Activated B cell treated with CpG ODN at 0.5 μM for 24 hours (primary cell): Measurements from ENCODE around the gene RPL15. TPM values are rescaled to one million over a fixed set of nuclear protein-coding genes. Genes with fewer than 3 reads are reported as not detected.
A peak's percentile ranks its signal among the peaks of the same experiment; 100 is the strongest.
"Not testable (repeated sequence)": the region's sequence is repeated elsewhere in the genome, so short reads cannot be mapped to it uniquely, and the experiment has no call there.

ENCODE experiments used
- ATAC-seq: fragments of 200-7000 bp; cut with Tn5 transposase; one replicate; pipeline ENCODE4 v1.10.0; 2021; ENCODE audit warnings: low read depth, mild to moderate bottlenecking, moderate library complexity
- CTCF ChIA-PET: fragments of 350-600 bp; sonication (Branson Sonifier 250); formaldehyde crosslinking; loops from one replicate; lab custom pipeline; 2021; ENCODE audit warnings: antibody characterized with exemption; lab: Charles Lee
- POLR2A ChIA-PET: fragments of 350-600 bp; sonication (Branson Sonifier 250); formaldehyde crosslinking; loops from one replicate; lab custom pipeline; 2021; ENCODE audit warnings: antibody characterized with exemption; lab: Charles Lee
- DNase-seq: peaks from one replicate; pipeline ENCODE4 v3.0.0; 2022
- H3K27ac Mint-ChIP-seq: one replicate; pipeline ENCODE4 v1.8.0; 2020; ENCODE audit warnings: mixed read lengths
- H3K27me3 Mint-ChIP-seq: one replicate; pipeline ENCODE4 v1.8.0; 2021; ENCODE audit warnings: mixed read lengths
- H3K36me3 Mint-ChIP-seq: one replicate; pipeline ENCODE4 v1.8.0; 2021; ENCODE audit warnings: low read depth, mixed read lengths
- H3K4me1 Mint-ChIP-seq: one replicate; pipeline ENCODE4 v1.8.0; 2021; ENCODE audit warnings: mixed read lengths
- H3K4me3 Mint-ChIP-seq: one replicate; pipeline ENCODE4 v1.8.0; 2020; ENCODE audit warnings: mild to moderate bottlenecking, mixed read lengths
- H3K9me3 Mint-ChIP-seq: one replicate; pipeline ENCODE4 v1.8.0; 2020; ENCODE audit warnings: mixed read lengths
- intact Hi-C: fragments of 100-400 bp; cut with micrococcal nuclease; formaldehyde crosslinking; loops from one replicate; pipeline ENCODE4 v1.15.1; 2024
- total RNA-seq: library from RNA; stranded (reverse); gene quantifications from 2 replicates; pipeline ENCODE4 v1.2.3, GENCODE V29; 2022
- TF ChIP-seq, protein P1 (sequence below): fragments of 200-600 bp; IDR thresholded peaks from one replicate; pipeline ENCODE4 v1.8.0; 2022; ENCODE audit warnings: antibody characterized with exemption, mild to moderate bottlenecking

RPL15 gene
- total RNA-seq, 1 donor from 2014 or later: 2,710 TPM

DNA sequence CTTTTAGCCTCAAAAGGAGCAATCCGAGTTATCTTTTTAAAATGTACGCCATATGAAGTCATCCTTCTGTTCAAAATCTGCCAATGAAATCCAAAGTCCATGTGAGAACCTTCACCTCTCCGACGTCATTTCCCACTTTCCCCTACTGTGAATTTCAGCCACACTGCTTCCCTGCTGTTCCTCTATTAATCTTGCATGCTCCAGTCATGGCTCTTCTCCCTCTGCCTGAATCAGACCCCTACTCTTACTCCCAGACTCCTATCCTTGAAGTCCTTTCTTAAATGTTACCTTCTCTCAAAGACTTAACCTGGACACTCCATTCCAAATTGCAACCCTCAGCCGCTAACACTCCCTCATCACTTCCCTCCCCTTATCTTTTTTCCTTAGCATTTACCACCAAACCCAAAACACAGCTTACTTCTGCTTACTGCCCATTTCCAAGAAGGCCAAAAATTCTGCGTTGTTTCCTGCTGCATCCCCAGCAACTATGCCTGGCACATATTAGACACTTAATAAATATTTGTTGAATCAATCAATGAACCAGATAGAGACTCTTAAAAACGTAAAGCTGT, 1.3 kb upstream of the RPL15 start:
- ChIA-PET CTCF (interaction anchor here (1.2 to 1.7 kb wide), 3 partner anchors 27 to 106 kb away, joined by 4 to 9 read pairs (median 5); no protein-coding TSS in a partner anchor), POLR2A (interaction anchor here (1.1 to 5.5 kb wide), 3 partner anchors 19 to 57 kb away, joined by 3 to 124 read pairs (median 12); partner anchors contain the start of gene NR1D2)
- TF ChIP-seq, protein P1, sequence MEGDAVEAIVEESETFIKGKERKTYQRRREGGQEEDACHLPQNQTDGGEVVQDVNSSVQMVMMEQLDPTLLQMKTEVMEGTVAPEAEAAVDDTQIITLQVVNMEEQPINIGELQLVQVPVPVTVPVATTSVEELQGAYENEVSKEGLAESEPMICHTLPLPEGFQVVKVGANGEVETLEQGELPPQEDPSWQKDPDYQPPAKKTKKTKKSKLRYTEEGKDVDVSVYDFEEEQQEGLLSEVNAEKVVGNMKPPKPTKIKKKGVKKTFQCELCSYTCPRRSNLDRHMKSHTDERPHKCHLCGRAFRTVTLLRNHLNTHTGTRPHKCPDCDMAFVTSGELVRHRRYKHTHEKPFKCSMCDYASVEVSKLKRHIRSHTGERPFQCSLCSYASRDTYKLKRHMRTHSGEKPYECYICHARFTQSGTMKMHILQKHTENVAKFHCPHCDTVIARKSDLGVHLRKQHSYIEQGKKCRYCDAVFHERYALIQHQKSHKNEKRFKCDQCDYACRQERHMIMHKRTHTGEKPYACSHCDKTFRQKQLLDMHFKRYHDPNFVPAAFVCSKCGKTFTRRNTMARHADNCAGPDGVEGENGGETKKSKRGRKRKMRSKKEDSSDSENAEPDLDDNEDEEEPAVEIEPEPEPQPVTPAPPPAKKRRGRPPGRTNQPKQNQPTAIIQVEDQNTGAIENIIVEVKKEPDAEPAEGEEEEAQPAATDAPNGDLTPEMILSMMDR: no peak
- Mint-ChIP-seq H3K4me1 (peaks cover 45% of the 10 kb centered on the region), H3K4me3 (peak overlapping the region; percentile 98), H3K9me3 (no peaks in the 10 kb centered on the region), H3K27ac (peak overlapping the region; percentile 32), H3K27me3 (no peaks in the 10 kb centered on the region), H3K36me3 (peaks cover 41% of the 10 kb centered on the region)
- ATAC-seq (no peak), DNase-seq (no peak)
- intact Hi-C loops: loop anchor here (2.0 to 10.0 kb wide), 3 partner anchors 153 to 713 kb away; partner anchors contain the start of genes THRB and UBE2E2

DNA sequence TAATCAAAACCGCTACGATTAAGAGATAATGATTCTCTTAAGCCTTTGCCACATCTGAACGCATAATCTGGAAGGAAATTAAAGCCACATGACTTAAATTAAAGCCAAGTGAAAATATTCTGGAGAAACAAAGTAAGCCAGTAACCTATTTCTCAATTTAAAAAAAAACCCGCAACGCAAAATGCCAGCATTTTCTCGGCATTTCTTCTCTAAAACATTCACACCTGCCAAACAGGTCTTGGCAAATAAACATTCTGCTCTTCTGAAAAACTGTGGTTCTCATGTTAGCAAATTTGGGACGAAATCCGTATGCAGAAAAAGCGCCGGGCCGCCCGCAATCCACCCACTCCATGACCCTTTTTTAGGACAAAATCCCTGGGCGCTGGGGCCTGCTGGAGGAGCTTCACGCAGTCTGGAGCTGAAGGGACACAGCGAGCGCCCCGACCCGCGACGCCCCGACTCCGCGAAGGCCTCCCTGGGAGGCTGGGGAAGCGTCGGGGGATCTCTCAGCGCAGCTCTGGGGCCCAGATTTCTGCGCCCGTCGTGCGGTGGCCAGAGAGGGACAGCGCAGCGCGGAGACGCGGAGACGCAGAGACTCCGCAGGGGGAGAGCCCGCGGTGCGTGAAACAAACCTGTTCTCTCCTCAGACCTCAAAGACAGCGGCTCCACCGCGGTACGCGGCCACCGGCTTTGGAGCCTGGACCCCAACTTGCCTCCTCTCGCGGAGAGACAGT, 613 bp upstream of the RPL15 start:
- TF ChIP-seq, protein P1: no peak
- ChIA-PET CTCF (interaction anchor here (0.7 to 1.7 kb wide), 6 partner anchors 27 to 154 kb away, joined by 3 to 9 read pairs (median 4); no protein-coding TSS in a partner anchor), POLR2A (interaction anchor here (0.6 to 5.5 kb wide), 34 partner anchors 9 to 1873 kb away, joined by 3 to 124 read pairs (median 4); partner anchors contain the start of genes NGLY1 and NR1D2)
- Mint-ChIP-seq H3K9me3 (no peaks in the 10 kb centered on the region), H3K27me3 (no peaks in the 10 kb centered on the region), H3K27ac (peak overlapping the region; percentile 95), H3K36me3 (peaks cover 46% of the 10 kb centered on the region), H3K4me1 (peaks cover 51% of the 10 kb centered on the region), H3K4me3 (peak overlapping the region; percentile 98)
- DNase-seq (no peak), ATAC-seq (peak; percentile 35)
- intact Hi-C loops: loop anchor here (2.0 to 10.0 kb wide), 3 partner anchors 154 to 714 kb away; partner anchors contain the start of genes THRB and UBE2E2

DNA sequence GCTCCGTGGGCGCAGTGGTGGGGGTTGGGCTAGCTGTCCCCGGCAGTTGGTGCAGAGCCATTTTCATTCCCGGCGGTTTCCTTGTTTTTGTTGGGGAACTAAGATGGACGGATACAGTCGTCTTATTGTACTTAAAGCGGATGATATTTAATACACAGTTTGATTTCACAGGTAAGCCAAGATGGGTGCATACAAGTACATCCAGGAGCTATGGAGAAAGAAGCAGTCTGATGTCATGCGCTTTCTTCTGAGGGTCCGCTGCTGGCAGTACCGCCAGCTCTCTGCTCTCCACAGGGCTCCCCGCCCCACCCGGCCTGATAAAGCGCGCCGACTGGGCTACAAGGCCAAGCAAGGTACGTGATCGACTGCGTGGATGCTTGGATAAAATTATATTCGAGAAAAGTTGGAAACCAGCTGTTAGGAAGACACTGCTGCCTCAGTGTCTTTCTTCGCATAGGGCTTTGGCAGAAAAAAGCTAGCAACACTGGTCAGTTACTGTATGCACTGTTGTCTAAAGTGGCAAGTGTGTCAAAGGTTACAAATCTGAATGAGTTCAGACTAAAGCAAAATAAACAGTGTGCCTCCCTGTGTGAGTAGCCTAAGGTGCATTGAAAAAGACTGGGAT, 859 bp downstream of the RPL15 start:
- Mint-ChIP-seq H3K27ac (peak overlapping the region; percentile 95), H3K36me3 (peaks cover 58% of the 10 kb centered on the region), H3K4me3 (peak overlapping the region; percentile 98), H3K4me1 (peaks cover 52% of the 10 kb centered on the region)
- intact Hi-C loops: loop anchor here (1.0 to 10.0 kb wide), 9 partner anchors 28 to 715 kb away; partner anchors contain the start of genes NR1D2, THRB, UBE2E1 and UBE2E2
- not testable (repeated sequence) for DNase-seq, H3K9me3 Mint-ChIP-seq, H3K27me3 Mint-ChIP-seq, ATAC-seq
- ChIA-PET CTCF (interaction anchor here (1.6 kb wide), 1 partner anchor 155 kb away, joined by 3 read pairs; no protein-coding TSS in a partner anchor), POLR2A (interaction anchor here (0.6 to 5.5 kb wide), 19 partner anchors 11 to 470 kb away, joined by 3 to 124 read pairs (median 9); partner anchors contain the start of gene NR1D2)

DNA sequence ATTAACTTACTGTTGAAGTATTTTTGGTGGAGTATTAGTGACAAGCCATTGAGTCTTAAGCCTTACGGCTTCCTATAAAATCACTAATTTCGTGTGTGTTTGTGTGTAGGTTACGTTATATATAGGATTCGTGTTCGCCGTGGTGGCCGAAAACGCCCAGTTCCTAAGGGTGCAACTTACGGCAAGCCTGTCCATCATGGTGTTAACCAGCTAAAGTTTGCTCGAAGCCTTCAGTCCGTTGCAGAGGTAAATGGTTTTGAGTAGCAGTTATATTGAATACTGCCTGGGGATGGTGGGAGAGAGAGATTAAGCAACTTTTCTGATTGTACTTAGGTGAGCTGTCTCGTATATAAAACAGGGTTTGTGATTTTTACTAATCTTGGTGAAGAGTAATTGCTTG, 1.4 kb downstream of the RPL15 start:
- POLR2A ChIA-PET: interaction anchor here (0.9 to 5.5 kb wide), 5 partner anchors 10 to 110 kb away, joined by 3 to 124 read pairs (median 19); partner anchors contain the start of gene NR1D2
- intact Hi-C loops: loop anchor here (10.0 kb wide), 1 partner anchor 576 kb away; the partner anchor contains the start of gene THRB
- H3K9me3 Mint-ChIP-seq, DNase-seq, CTCF ChIA-PET, ATAC-seq, H3K27me3 Mint-ChIP-seq: not testable (repeated sequence)
- Mint-ChIP-seq H3K4me1 (peaks cover 52% of the 10 kb centered on the region), H3K27ac (peak overlapping the region; percentile 95), H3K36me3 (peaks cover 63% of the 10 kb centered on the region), H3K4me3 (peak overlapping the region; percentile 98)

DNA sequence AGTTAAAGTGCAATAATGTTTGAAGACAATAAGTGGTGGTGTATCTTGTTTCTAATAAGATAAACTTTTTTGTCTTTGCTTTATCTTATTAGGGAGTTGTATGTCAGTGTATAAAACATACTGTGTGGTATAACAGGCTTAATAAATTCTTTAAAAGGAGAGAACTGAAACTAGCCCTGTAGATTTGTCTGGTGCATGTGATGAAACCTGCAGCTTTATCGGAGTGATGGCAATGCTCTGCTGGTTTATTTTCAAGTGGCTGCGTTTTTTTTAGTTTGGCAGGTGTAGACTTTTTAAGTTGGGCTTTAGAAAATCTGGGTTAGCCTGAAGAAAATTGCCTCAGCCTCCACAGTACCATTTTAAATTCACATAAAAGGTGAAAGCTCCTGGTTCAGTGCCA, 2.7 kb downstream of the RPL15 start:
- no peak for ATAC-seq
- no peaks in the 10 kb centered on the region for H3K9me3 Mint-ChIP-seq
- TF ChIP-seq, protein P1: no peak
- no peak for DNase-seq
- peak overlapping the region; percentile 35 for H3K27ac Mint-ChIP-seq
- peak overlapping the region; percentile 38 for H3K4me3 Mint-ChIP-seq
- ChIA-PET POLR2A (interaction anchor here (0.7 to 5.5 kb wide), 3 partner anchors 17 to 31 kb away, joined by 3 to 124 read pairs (median 3); partner anchors contain the start of gene NR1D2), CTCF (no interaction called here)
- intact Hi-C loops: loop anchor here (10.0 kb wide), 1 partner anchor 575 kb away; the partner anchor contains the start of gene THRB
- peaks cover 59% of the 10 kb centered on the region for H3K4me1 Mint-ChIP-seq
- peaks cover 73% of the 10 kb centered on the region for H3K36me3 Mint-ChIP-seq
- H3K27me3 Mint-ChIP-seq: no peaks in the 10 kb centered on the region
